Trophoblast cell (in vitro differentiated cells and primary cell): ENCODE measurements around the gene SATB1.

Experiments
- DNase-seq, 2 donors: peaks; one replicate each; pipeline ENCODE4 v3.0.0-alpha.2; 2016
- H2AFZ ChIP-seq: 2 replicates; pipeline ENCODE4 v1.6.1; 2013; ENCODE audit warnings: low read length, moderate library complexity, mild to moderate bottlenecking; ENCODE audit not compliant: insufficient read depth, poor library complexity
- H2AK5ac ChIP-seq: 2 replicates; pipeline ENCODE4 v1.6.1; 2013; ENCODE audit warnings: mild to moderate bottlenecking, low read length
- H2BK120ac ChIP-seq: 2 replicates; pipeline ENCODE4 v1.6.1; 2013; ENCODE audit warnings: low read length, mild to moderate bottlenecking, moderate library complexity; ENCODE audit not compliant: insufficient read depth, poor library complexity
- H2BK12ac ChIP-seq: 2 replicates; pipeline ENCODE4 v1.6.1; 2013; ENCODE audit warnings: mild to moderate bottlenecking, low read length, moderate library complexity
- H2BK5ac ChIP-seq: 2 replicates; pipeline ENCODE4 v1.6.1; 2013; ENCODE audit warnings: low read length, low read depth, moderate library complexity, mild to moderate bottlenecking; ENCODE audit not compliant: poor library complexity
- H3K14ac ChIP-seq: 2 replicates; pipeline ENCODE4 v1.6.1; 2013; ENCODE audit warnings: mild to moderate bottlenecking, low read length
- H3K18ac ChIP-seq: 2 replicates; pipeline ENCODE4 v1.6.1; 2013; ENCODE audit warnings: mild to moderate bottlenecking, low read length
- H3K23ac ChIP-seq: 2 replicates; pipeline ENCODE4 v1.6.1; 2013; ENCODE audit warnings: low read length
- H3K27ac ChIP-seq: 2 replicates; pipeline ENCODE4 v1.5.1; 2013; ENCODE audit warnings: low read depth, mild to moderate bottlenecking, inconsistent platforms, low read length, moderate library complexity
- H3K27me3 ChIP-seq: 2 replicates; pipeline ENCODE4 v1.6.1; 2013; ENCODE audit warnings: inconsistent platforms, mild to moderate bottlenecking, low read length, moderate library complexity; ENCODE audit not compliant: insufficient read depth
- H3K36me3 ChIP-seq, 2 experiments: 1 replicate in 1 of 2; 2 replicates in 1 of 2; pipeline ENCODE4 v1.6.1; 2013; ENCODE audit warnings: low read length in 2 of 2, mild to moderate bottlenecking in 2 of 2, moderate library complexity in 1 of 2; ENCODE audit not compliant: insufficient read depth in 2 of 2, control insufficient read depth in 1 of 2
- H3K4ac ChIP-seq: 2 replicates; pipeline ENCODE4 v1.6.1; 2013; ENCODE audit warnings: low read depth, mild to moderate bottlenecking, low read length, moderate library complexity
- H3K4me1 ChIP-seq, 2 experiments: 1 replicate in 1 of 2; 2 replicates in 1 of 2; pipeline ENCODE4 v1.6.1; 2013; ENCODE audit warnings: low read length in 2 of 2, mild to moderate bottlenecking in 2 of 2, moderate library complexity in 1 of 2; ENCODE audit not compliant: insufficient read depth in 2 of 2, control insufficient read depth in 1 of 2
- H3K4me2 ChIP-seq: 2 replicates; pipeline ENCODE4 v1.6.1; 2013; ENCODE audit warnings: inconsistent platforms, mild to moderate bottlenecking, low read length, moderate library complexity
- H3K4me3 ChIP-seq: 2 replicates; pipeline ENCODE4 v1.5.1; 2013; ENCODE audit warnings: mild to moderate bottlenecking, low read depth, low read length, inconsistent platforms
- H3K79me1 ChIP-seq: one replicate; pipeline ENCODE4 v1.6.1; 2013; ENCODE audit warnings: low read length
- H3K79me2 ChIP-seq: 2 replicates; pipeline ENCODE4 v1.6.1; 2013; ENCODE audit warnings: low read length, mild to moderate bottlenecking; ENCODE audit not compliant: control insufficient read depth, insufficient read depth, poor library complexity
- H3K9ac ChIP-seq: 2 replicates; pipeline ENCODE4 v1.6.1; 2013; ENCODE audit warnings: mild to moderate bottlenecking, low read length
- H3K9me3 ChIP-seq: 2 replicates; pipeline ENCODE4 v1.6.1; 2013; ENCODE audit warnings: low read depth, mild to moderate bottlenecking, control low read depth, inconsistent platforms, low read length; ENCODE audit not compliant: insufficient read depth
- H4K12ac ChIP-seq: 2 replicates; pipeline ENCODE4 v1.6.1; 2013; ENCODE audit warnings: low read depth, mild to moderate bottlenecking, low read length, moderate library complexity
- H4K8ac ChIP-seq: 2 replicates; pipeline ENCODE4 v1.6.1; 2013; ENCODE audit warnings: low read depth, mild to moderate bottlenecking, low read length, moderate library complexity
- H4K91ac ChIP-seq: one replicate; pipeline ENCODE4 v1.6.1; 2013; ENCODE audit warnings: low read depth, mild to moderate bottlenecking, low read length, moderate library complexity
- WGBS: extraction: QIAGEN DNeasy Blood & Tissue Kit; methylation state at CpG from one replicate; pipeline ENCODE4 v1.1.7; 2013; ENCODE audit warnings: missing lambda C conversion rate; ENCODE audit not compliant: insufficient read length, insufficient coverage; ENCODE audit errors: extremely low coverage; 5-methylcytosine and 5-hydroxymethylcytosine counted together

Gene SATB1

GRCh38 chr3:18386274-18386890, 38.8 kb downstream of the SATB1 start:
- H2AFZ ChIP-seq, result no peak overlapping the region
- H3K14ac ChIP-seq, result no peak overlapping the region
- no peak overlapping the region for H3K18ac ChIP-seq
- H4K91ac ChIP-seq, result no peak overlapping the region
- no peak overlapping the region for H3K27ac ChIP-seq
- H3K23ac ChIP-seq, result no peak overlapping the region
- no peaks in the 10 kb centered on the region for H3K79me1 ChIP-seq
- no peaks in the 10 kb centered on the region for H3K27me3 ChIP-seq
- H4K8ac ChIP-seq, result no peak overlapping the region
- no peaks in the 10 kb centered on the region for H3K4me1 ChIP-seq
- H2BK120ac ChIP-seq, result no peak overlapping the region
- H3K36me3 ChIP-seq, result no peaks in the 10 kb centered on the region
- H3K9me3 ChIP-seq, result no peaks in the 10 kb centered on the region
- no peak overlapping the region for H3K4me3 ChIP-seq
- no peak overlapping the region for H2BK5ac ChIP-seq
- no peak overlapping the region for H3K4ac ChIP-seq
- H3K9ac ChIP-seq, result no peak overlapping the region
- H4K12ac ChIP-seq, result no peak overlapping the region
- WGBS, result no CpG with 5 or more reads among the region's 9 CpGs
- no peak overlapping the region for H2AK5ac ChIP-seq
- no peak overlapping the region for H3K4me2 ChIP-seq
- no peaks in the 10 kb centered on the region for H3K79me2 ChIP-seq
- no peak overlapping the region for H2BK12ac ChIP-seq
- DNase-seq, result no peak

DNA sequence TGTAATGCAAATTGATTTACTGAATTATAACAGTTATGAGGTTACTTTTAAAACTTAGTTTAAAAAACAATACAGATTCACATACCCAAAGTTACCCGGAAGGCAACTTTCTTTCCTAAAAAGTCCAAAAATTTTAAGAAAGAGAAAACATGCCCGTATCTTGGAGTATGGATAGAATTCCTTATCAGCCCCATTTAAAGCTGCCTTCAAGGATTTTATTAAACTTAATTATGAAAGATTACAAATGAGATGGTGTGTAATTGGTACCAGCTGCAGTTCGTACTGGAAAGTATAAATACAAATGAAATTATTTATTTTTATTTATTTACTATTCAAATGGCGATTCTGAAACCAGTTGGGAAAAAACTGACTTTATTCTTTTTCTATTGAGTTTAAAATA, 39.4 kb downstream of the SATB1 start:
- Histone ChIP-seq H3K14ac (no peak overlapping the region), H3K4me3 (no peak overlapping the region), H2BK5ac (no peak overlapping the region), H3K27ac (no peak overlapping the region), H4K91ac (no peak overlapping the region), H4K8ac (no peak overlapping the region), H3K36me3 (no peaks in the 10 kb centered on the region), H2BK120ac (no peak overlapping the region), H3K23ac (no peak overlapping the region), H2AK5ac (no peak overlapping the region), H3K4me1 (no peaks in the 10 kb centered on the region), H3K18ac (no peak overlapping the region), H2AFZ (no peak overlapping the region), H3K27me3 (no peaks in the 10 kb centered on the region), H3K9ac (no peak overlapping the region), H2BK12ac (no peak overlapping the region), H3K9me3 (no peaks in the 10 kb centered on the region), H3K4me2 (no peak overlapping the region), H3K79me2 (no peaks in the 10 kb centered on the region), H3K79me1 (no peaks in the 10 kb centered on the region), H3K4ac (no peak overlapping the region), H4K12ac (no peak overlapping the region)
- no peak for DNase-seq
- WGBS, result no CpG with 5 or more reads among the region's 4 CpGs

- H3K79me2 ChIP-seq, result no peaks in the 10 kb centered on the region
- H2AFZ ChIP-seq, result no peak overlapping the region
- H3K79me1 ChIP-seq, result no peaks in the 10 kb centered on the region
- H4K8ac ChIP-seq, result no peak overlapping the region
- no peak for DNase-seq
- H2AK5ac ChIP-seq, result no peak overlapping the region
- H2BK120ac ChIP-seq, result no peak overlapping the region
- no peaks in the 10 kb centered on the region for H3K4me1 ChIP-seq
- H3K36me3 ChIP-seq, result no peaks in the 10 kb centered on the region
- H3K4me2 ChIP-seq, result no peak overlapping the region
- no peak overlapping the region for H3K14ac ChIP-seq
- H3K9me3 ChIP-seq, result no peaks in the 10 kb centered on the region
- H3K23ac ChIP-seq, result no peak overlapping the region
- no peaks in the 10 kb centered on the region for H3K27me3 ChIP-seq
- no peak overlapping the region for H4K91ac ChIP-seq
- no peak overlapping the region for H3K27ac ChIP-seq
- no peak overlapping the region for H4K12ac ChIP-seq
- H3K4me3 ChIP-seq, result no peak overlapping the region
- no peak overlapping the region for H3K9ac ChIP-seq
- H3K18ac ChIP-seq, result no peak overlapping the region
- no peak overlapping the region for H2BK12ac ChIP-seq
- H2BK5ac ChIP-seq, result no peak overlapping the region
- H3K4ac ChIP-seq, result no peak overlapping the region
Observed at GRCh38 chr3:18382760-18383369, 42.3 kb downstream of the SATB1 start.

DNA sequence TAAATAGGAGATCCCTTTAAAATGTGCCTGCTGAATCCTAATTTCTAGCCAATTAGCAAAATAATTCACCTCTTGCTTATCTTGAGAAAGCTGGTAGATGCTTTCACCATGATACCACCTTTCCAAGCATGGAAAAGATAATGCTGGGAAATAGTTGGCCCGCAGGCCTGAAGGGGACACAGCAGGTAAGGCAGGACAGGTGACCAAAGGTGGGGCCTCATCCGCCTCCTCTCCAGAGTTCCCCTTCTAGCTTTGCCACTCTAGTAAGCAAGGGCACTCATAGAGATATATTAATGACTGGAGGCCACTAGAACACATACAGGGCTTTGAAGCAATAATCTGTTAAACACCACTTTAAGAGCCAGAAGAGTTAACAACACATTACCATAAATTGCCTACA, 45.5 kb downstream of the SATB1 start:
- Histone ChIP-seq H2BK12ac (no peak overlapping the region), H3K9me3 (no peaks in the 10 kb centered on the region), H3K27me3 (no peaks in the 10 kb centered on the region), H3K4ac (no peak overlapping the region), H3K9ac (no peak overlapping the region), H2AK5ac (no peak overlapping the region), H3K4me3 (no peak overlapping the region), H3K23ac (no peak overlapping the region), H3K14ac (no peak overlapping the region), H3K4me2 (no peak overlapping the region), H3K79me2 (no peaks in the 10 kb centered on the region), H4K91ac (no peak overlapping the region), H3K79me1 (no peaks in the 10 kb centered on the region), H4K12ac (no peak overlapping the region), H3K36me3 (no peaks in the 10 kb centered on the region), H2AFZ (no peak overlapping the region), H3K27ac (no peak overlapping the region), H2BK5ac (no peak overlapping the region), H4K8ac (no peak overlapping the region), H3K4me1 (no peaks in the 10 kb centered on the region), H2BK120ac (no peak overlapping the region), H3K18ac (no peak overlapping the region)
- no CpG with 5 or more reads among the region's 2 CpGs for WGBS
- peak in 1 of 2 donors; percentile 23 for DNase-seq
